ENCODE measurements around the gene SETBP1.

DNA sequence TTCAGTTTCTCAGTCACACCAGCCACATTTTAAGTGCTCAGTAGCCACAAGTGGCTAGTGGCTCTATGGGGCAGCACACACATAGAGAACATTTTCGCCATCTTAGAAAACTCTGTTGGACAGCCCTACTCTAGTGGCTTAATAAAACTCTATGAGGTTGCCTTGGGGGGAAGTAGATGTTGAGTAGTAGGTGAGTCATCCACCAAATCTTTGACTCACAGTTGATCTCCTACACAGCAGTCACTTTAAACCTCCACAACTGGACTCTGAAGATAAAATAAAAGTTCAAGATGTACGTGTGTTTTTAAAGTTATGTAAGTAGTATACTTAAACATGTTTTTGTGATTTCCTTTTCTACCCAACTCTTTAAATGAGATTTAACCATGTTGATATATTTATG lies 379.0 kb downstream of the SETBP1 start:
- TF ChIP-seq TAF1 (IDR thresholded peaks at IDR 0.05; ENCODE audit: borderline replicate concordance, low read depth, low read length) (no peak), POLR2A (IDR thresholded peaks at IDR 0.05; ENCODE audit: low read depth, low read length) (no peak)
